ENCODE data around the gene LHFPL2. TPM values are rescaled to one million over a fixed set of nuclear protein-coding genes. Genes with fewer than 3 reads are reported as not detected.

LHFPL2 gene
- total RNA-seq, 2 experiments from 2014 or later, result not detected

GRCh38 chr5:78588507-78588906, 60.1 kb downstream of the LHFPL2 start:
- H3K4me1 Mint-ChIP-seq, result peaks cover 1% of the 10 kb centered on the region
- no peak overlapping the region for H3K4me3 Mint-ChIP-seq
- ATAC-seq, result no peak
- H3K27ac Mint-ChIP-seq, result no peak overlapping the region
- H3K36me3 Mint-ChIP-seq, result peaks cover 2% of the 10 kb centered on the region
- H3K9me3 Mint-ChIP-seq (ENCODE audit: low read depth), result no peaks in the 10 kb centered on the region
- CTCF ChIA-PET, result no interaction called here
- H3K27me3 Mint-ChIP-seq, result peaks cover 30% of the 10 kb centered on the region
- no peak for DNase-seq

GRCh38 chr5:78587775-78588291, 60.7 kb downstream of the LHFPL2 start:
- Mint-ChIP-seq H3K27ac (no peak overlapping the region), H3K4me3 (no peak overlapping the region), H3K27me3 (peaks cover 25% of the 10 kb centered on the region), H3K36me3 (peaks cover 2% of the 10 kb centered on the region), H3K4me1 (peaks cover 1% of the 10 kb centered on the region), H3K9me3 (ENCODE audit: low read depth) (no peaks in the 10 kb centered on the region)
- DNase-seq (no peak), ATAC-seq (no peak)
- CTCF ChIA-PET, result no interaction called here

GRCh38 chr5:78587081-78587774, 61.3 kb downstream of the LHFPL2 start:
- Mint-ChIP-seq H3K27me3 (peaks cover 24% of the 10 kb centered on the region), H3K9me3 (ENCODE audit: low read depth) (no peaks in the 10 kb centered on the region), H3K4me3 (no peak overlapping the region), H3K36me3 (peaks cover 2% of the 10 kb centered on the region), H3K27ac (no peak overlapping the region), H3K4me1 (peaks cover 1% of the 10 kb centered on the region)
- CTCF ChIA-PET, result no interaction called here
- ATAC-seq (no peak), DNase-seq (no peak)

- ATAC-seq (no peak), DNase-seq (no peak)
- Mint-ChIP-seq H3K36me3 (peaks cover 2% of the 10 kb centered on the region), H3K27ac (no peak overlapping the region), H3K27me3 (peaks cover 18% of the 10 kb centered on the region), H3K4me1 (peaks cover 1% of the 10 kb centered on the region), H3K9me3 (ENCODE audit: low read depth) (no peaks in the 10 kb centered on the region), H3K4me3 (no peak overlapping the region)
- CTCF ChIA-PET, result no interaction called here
Measured at GRCh38 chr5:78586251-78586650, 62.3 kb downstream of the LHFPL2 start.

- ATAC-seq, result no peak
- no peaks in the 10 kb centered on the region for H3K36me3 Mint-ChIP-seq
- DNase-seq, result no peak
- H3K9me3 Mint-ChIP-seq (ENCODE audit: low read depth), result no peaks in the 10 kb centered on the region
- H3K27ac Mint-ChIP-seq, result no peak overlapping the region
- CTCF ChIA-PET, result no interaction called here
- H3K4me1 Mint-ChIP-seq, result peaks cover under 1% of the 10 kb centered on the region
- peaks cover 18% of the 10 kb centered on the region for H3K27me3 Mint-ChIP-seq
- no peak overlapping the region for H3K4me3 Mint-ChIP-seq
Measured at GRCh38 chr5:78578015-78578414, 70.6 kb downstream of the LHFPL2 start.

GRCh38 chr5:78577071-78577807, 71.3 kb downstream of the LHFPL2 start:
- Mint-ChIP-seq H3K4me1 (peaks cover 3% of the 10 kb centered on the region), H3K36me3 (no peaks in the 10 kb centered on the region), H3K27me3 (peaks cover 16% of the 10 kb centered on the region), H3K9me3 (ENCODE audit: low read depth) (no peaks in the 10 kb centered on the region), H3K4me3 (no peak overlapping the region), H3K27ac (no peak overlapping the region)
- CTCF ChIA-PET, result no interaction called here
- DNase-seq (no peak), ATAC-seq (no peak)

GRCh38 chr5:78576376-78576775, 72.2 kb downstream of the LHFPL2 start:
- no peak for DNase-seq
- CTCF ChIA-PET, result no interaction called here
- H3K27me3 Mint-ChIP-seq, result peaks cover 16% of the 10 kb centered on the region
- no peak overlapping the region for H3K4me3 Mint-ChIP-seq
- H3K27ac Mint-ChIP-seq, result no peak overlapping the region
- peaks cover 3% of the 10 kb centered on the region for H3K4me1 Mint-ChIP-seq
- H3K9me3 Mint-ChIP-seq (ENCODE audit: low read depth), result no peaks in the 10 kb centered on the region
- H3K36me3 Mint-ChIP-seq, result no peaks in the 10 kb centered on the region
- no peak for ATAC-seq

- ATAC-seq (no peak), DNase-seq (no peak)
- Mint-ChIP-seq H3K4me1 (peaks cover 3% of the 10 kb centered on the region), H3K4me3 (no peak overlapping the region), H3K27ac (no peak overlapping the region), H3K36me3 (no peaks in the 10 kb centered on the region), H3K9me3 (ENCODE audit: low read depth) (no peaks in the 10 kb centered on the region), H3K27me3 (peaks cover 18% of the 10 kb centered on the region)
- CTCF ChIA-PET, result no interaction called here
Measured at GRCh38 chr5:78574731-78575161, 73.8 kb downstream of the LHFPL2 start.

GRCh38 chr5:78574131-78574673, 74.4 kb downstream of the LHFPL2 start:
- Mint-ChIP-seq H3K9me3 (ENCODE audit: low read depth) (no peaks in the 10 kb centered on the region), H3K36me3 (no peaks in the 10 kb centered on the region), H3K4me3 (no peak overlapping the region), H3K4me1 (peaks cover 3% of the 10 kb centered on the region), H3K27me3 (peaks cover 22% of the 10 kb centered on the region), H3K27ac (no peak overlapping the region)
- DNase-seq (no peak), ATAC-seq (no peak)
- CTCF ChIA-PET, result no interaction called here

GRCh38 chr5:78573318-78573717, 75.3 kb downstream of the LHFPL2 start:
- no peak overlapping the region for H3K4me3 Mint-ChIP-seq
- DNase-seq, result no peak
- H3K27ac Mint-ChIP-seq, result no peak overlapping the region
- H3K9me3 Mint-ChIP-seq (ENCODE audit: low read depth), result no peaks in the 10 kb centered on the region
- no peak for ATAC-seq
- no peaks in the 10 kb centered on the region for H3K36me3 Mint-ChIP-seq
- CTCF ChIA-PET, result no interaction called here
- peaks cover 23% of the 10 kb centered on the region for H3K27me3 Mint-ChIP-seq
- peaks cover 3% of the 10 kb centered on the region for H3K4me1 Mint-ChIP-seq

GRCh38 chr5:78570646-78571045, 77.9 kb downstream of the LHFPL2 start:
- Mint-ChIP-seq H3K27me3 (peaks cover 24% of the 10 kb centered on the region), H3K9me3 (ENCODE audit: low read depth) (no peaks in the 10 kb centered on the region)
- CTCF ChIA-PET, result no interaction called here

GRCh38 chr5:78569441-78569840, 79.1 kb downstream of the LHFPL2 start:
- Mint-ChIP-seq H3K4me1 (peaks cover 3% of the 10 kb centered on the region), H3K4me3 (no peak overlapping the region), H3K36me3 (no peaks in the 10 kb centered on the region), H3K27ac (no peak overlapping the region), H3K9me3 (ENCODE audit: low read depth) (no peaks in the 10 kb centered on the region), H3K27me3 (peaks cover 34% of the 10 kb centered on the region)
- CTCF ChIA-PET, result no interaction called here
- ATAC-seq, result no peak
- no peak for DNase-seq

More at GRCh38 chr5:78570646-78571045, 77.9 kb downstream of the LHFPL2 start:
- DNase-seq (no peak), ATAC-seq (no peak)
- Mint-ChIP-seq H3K36me3 (no peaks in the 10 kb centered on the region), H3K4me3 (no peak overlapping the region), H3K4me1 (peaks cover 3% of the 10 kb centered on the region), H3K27ac (no peak overlapping the region)

GRCh38 chr5:78568676-78569075, 79.9 kb downstream of the LHFPL2 start:
- no peak overlapping the region for H3K27ac Mint-ChIP-seq

GRCh38 chr5:78568212-78568611, 80.4 kb downstream of the LHFPL2 start:
- H3K27ac Mint-ChIP-seq, result no peak overlapping the region
- H3K4me1 Mint-ChIP-seq, result peaks cover 3% of the 10 kb centered on the region
- ATAC-seq, result no peak
- H3K4me3 Mint-ChIP-seq, result no peak overlapping the region
- peaks cover 41% of the 10 kb centered on the region for H3K27me3 Mint-ChIP-seq
- H3K36me3 Mint-ChIP-seq, result no peaks in the 10 kb centered on the region
- no peaks in the 10 kb centered on the region for H3K9me3 Mint-ChIP-seq (ENCODE audit: low read depth)
- no peak for DNase-seq
- CTCF ChIA-PET, result no interaction called here

More at GRCh38 chr5:78568676-78569075, 79.9 kb downstream of the LHFPL2 start:
- CTCF ChIA-PET, result no interaction called here
- Mint-ChIP-seq H3K4me1 (peaks cover 3% of the 10 kb centered on the region), H3K36me3 (no peaks in the 10 kb centered on the region), H3K9me3 (ENCODE audit: low read depth) (no peaks in the 10 kb centered on the region), H3K27me3 (peaks cover 40% of the 10 kb centered on the region), H3K4me3 (no peak overlapping the region)
- DNase-seq (no peak), ATAC-seq (no peak)

Data from activated CD8-positive, alpha-beta memory T cell treated with anti-CD3 and anti-CD28 coated beads, Interleukin-2, amount 10 ng/mL, durations not matched to agents 7 days and 5 days (primary cell).